ENCODE measurements around the gene TMEM151B. TPM values are rescaled to one million over a fixed set of nuclear protein-coding genes. Genes with fewer than 3 reads are reported as not detected.

The TMEM151B gene
- total and polyA plus RNA-seq, 9 of the 15 experiments (the other 6 are each of a cell fraction or from before 2014, with no cell fraction given): not detected

DNA sequence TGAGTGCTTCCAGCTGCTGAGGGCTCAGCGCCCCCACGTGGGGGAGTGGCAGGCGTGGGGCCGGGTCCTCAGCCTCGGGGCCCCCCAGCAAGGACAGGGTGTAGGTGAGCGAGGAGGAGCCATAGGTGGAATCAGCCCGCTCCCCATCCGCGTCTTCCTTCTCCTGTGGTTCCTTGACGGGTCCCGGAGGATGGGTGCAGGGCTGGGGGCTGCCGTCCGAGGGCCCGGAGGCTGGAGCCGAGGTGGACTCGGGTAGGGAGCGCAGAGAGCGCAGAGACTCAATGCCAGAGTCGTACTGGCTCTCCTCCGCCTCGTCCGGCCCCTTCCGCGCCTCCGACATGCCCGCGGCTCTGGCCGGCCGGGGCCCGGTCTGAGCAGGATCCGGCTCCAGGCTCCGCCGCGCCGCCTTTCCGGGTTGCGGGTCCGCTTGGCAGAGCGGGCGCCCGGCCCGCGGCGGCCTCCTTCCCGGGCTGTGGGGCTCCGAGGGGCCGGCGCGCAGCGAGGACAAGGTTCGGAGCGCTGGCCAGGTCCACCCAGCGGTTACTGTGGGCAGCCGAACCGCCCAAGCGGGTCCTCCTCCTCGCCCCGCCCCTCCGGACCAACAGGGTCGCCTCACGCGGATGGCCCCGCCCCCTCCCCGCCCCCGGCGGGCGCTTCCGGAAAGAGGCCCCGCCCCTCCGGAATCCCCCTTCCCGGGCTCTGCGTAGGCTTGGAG, 5.1 kb upstream of the TMEM151B start, which contains the start of gene NFKBIE (continued):
- TF ChIP-seq CEBPZ (IDR thresholded peaks at IDR 0.05; ENCODE audit: borderline replicate concordance, low read depth, low read length) (no peak), MEF2D (tag; conservative IDR thresholded peaks at IDR 0.05; ENCODE audit: low read depth) (no peak), ETS1 (conservative IDR thresholded peaks at IDR 0.05; ENCODE audit: control insufficient read depth, low read depth, low read length) (peak; percentile 54), POLR2AphosphoS5 (IDR thresholded peaks at IDR 0.05; ENCODE audit: control insufficient read depth, insufficient read depth, low read depth, low read length) (peak; percentile 63), ZNF232 (CRISPR knock-in tag; IDR thresholded peaks at IDR 0.05) (peak; percentile 62; the same call in 1 of the 2 replicates), ARID1B (IDR thresholded peaks at IDR 0.05) (no peak; the same call in 1 of the 2 replicates), ZEB2 (IDR thresholded peaks at IDR 0.05) (no peak), ZNF785 (CRISPR knock-in tag; IDR thresholded peaks at IDR 0.05) (no peak), ILF3 (IDR thresholded peaks at IDR 0.05; ENCODE audit: borderline replicate concordance) (no peak; the same call in 1 of the 2 replicates), E2F5 (CRISPR knock-in tag; IDR thresholded peaks at IDR 0.05) (no peak), JUN (IDR thresholded peaks at IDR 0.05; ENCODE audit: borderline replicate concordance, low read depth, low read length) (no peak), JUN (CRISPR knock-in tag; IDR thresholded peaks at IDR 0.05; ENCODE audit: borderline replicate concordance) (no peak), FOXJ2 (tag; IDR thresholded peaks at IDR 0.05) (no peak), FOXO4 (CRISPR knock-in tag; IDR thresholded peaks at IDR 0.05) (no peak), PHF20 (IDR thresholded peaks at IDR 0.05; ENCODE audit: partially characterized antibody) (peak; percentile 44), ZNF41 (CRISPR knock-in tag; conservative IDR thresholded peaks at IDR 0.05) (no peak)
- TF ChIP-seq, protein P1, sequence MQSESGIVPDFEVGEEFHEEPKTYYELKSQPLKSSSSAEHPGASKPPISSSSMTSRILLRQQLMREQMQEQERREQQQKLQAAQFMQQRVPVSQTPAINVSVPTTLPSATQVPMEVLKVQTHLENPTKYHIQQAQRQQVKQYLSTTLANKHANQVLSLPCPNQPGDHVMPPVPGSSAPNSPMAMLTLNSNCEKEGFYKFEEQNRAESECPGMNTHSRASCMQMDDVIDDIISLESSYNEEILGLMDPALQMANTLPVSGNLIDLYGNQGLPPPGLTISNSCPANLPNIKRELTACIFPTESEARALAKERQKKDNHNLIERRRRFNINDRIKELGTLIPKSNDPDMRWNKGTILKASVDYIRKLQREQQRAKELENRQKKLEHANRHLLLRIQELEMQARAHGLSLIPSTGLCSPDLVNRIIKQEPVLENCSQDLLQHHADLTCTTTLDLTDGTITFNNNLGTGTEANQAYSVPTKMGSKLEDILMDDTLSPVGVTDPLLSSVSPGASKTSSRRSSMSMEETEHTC (IDR thresholded peaks at IDR 0.05): no peak
- TF ChIP-seq, protein P2, sequence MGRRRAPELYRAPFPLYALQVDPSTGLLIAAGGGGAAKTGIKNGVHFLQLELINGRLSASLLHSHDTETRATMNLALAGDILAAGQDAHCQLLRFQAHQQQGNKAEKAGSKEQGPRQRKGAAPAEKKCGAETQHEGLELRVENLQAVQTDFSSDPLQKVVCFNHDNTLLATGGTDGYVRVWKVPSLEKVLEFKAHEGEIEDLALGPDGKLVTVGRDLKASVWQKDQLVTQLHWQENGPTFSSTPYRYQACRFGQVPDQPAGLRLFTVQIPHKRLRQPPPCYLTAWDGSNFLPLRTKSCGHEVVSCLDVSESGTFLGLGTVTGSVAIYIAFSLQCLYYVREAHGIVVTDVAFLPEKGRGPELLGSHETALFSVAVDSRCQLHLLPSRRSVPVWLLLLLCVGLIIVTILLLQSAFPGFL (CRISPR knock-in tag; IDR thresholded peaks at IDR 0.05): peak; percentile 83; the same call in 1 of the 2 replicates

Data from K562 (cell line).